Measurements from ENCODE around the gene SLU7.

DNA sequence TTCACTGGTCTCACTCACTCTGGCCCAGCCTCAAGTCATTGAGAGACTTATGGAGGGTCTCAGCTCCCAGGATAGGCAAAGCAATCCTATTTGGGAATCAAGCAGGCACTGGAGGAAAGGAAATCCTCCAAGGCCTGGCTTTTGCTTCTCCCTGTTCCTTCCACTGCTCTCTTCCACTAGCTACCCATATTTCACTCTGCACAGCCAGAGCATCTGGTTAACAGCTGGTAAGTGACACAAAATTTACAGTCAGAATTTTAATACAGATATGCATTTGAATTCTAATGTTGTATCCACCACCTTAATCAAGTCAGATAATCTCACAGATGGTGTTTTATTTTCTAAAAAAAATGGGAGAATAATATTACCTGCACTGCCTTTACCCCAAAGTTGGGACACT is 47.6 kb downstream of the SLU7 start:
- TF ChIP-seq, protein P1, sequence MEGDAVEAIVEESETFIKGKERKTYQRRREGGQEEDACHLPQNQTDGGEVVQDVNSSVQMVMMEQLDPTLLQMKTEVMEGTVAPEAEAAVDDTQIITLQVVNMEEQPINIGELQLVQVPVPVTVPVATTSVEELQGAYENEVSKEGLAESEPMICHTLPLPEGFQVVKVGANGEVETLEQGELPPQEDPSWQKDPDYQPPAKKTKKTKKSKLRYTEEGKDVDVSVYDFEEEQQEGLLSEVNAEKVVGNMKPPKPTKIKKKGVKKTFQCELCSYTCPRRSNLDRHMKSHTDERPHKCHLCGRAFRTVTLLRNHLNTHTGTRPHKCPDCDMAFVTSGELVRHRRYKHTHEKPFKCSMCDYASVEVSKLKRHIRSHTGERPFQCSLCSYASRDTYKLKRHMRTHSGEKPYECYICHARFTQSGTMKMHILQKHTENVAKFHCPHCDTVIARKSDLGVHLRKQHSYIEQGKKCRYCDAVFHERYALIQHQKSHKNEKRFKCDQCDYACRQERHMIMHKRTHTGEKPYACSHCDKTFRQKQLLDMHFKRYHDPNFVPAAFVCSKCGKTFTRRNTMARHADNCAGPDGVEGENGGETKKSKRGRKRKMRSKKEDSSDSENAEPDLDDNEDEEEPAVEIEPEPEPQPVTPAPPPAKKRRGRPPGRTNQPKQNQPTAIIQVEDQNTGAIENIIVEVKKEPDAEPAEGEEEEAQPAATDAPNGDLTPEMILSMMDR (IDR thresholded peaks at IDR 0.05): no peak
- TF ChIP-seq POLR2A (IDR thresholded peaks at IDR 0.05): no peak
